ENCODE results near the gene PLCB1.

- TF ChIP-seq GATA3 (IDR thresholded peaks at IDR 0.05; ENCODE audit: low read depth, low read length) (no peak), GATA2 (IDR thresholded peaks at IDR 0.05; ENCODE audit: low read depth, low read length) (no peak)
These were observed 281.6 kb downstream of the PLCB1 start for GRCh38 chr20:8413691-8414090.
